GM11168 (cell line): Measurements from ENCODE around the gene DPYSL4.

Experiments
- in situ Hi-C: fragments of 300-500 bp; cut with MboI; formaldehyde crosslinking; loops from one replicate; pipeline ENCODE4 v1.12.0; 2022; ENCODE audit warnings: low sequenced_read_pairs; ENCODE audit not compliant: unreplicated experiment

Gene DPYSL4

DNA sequence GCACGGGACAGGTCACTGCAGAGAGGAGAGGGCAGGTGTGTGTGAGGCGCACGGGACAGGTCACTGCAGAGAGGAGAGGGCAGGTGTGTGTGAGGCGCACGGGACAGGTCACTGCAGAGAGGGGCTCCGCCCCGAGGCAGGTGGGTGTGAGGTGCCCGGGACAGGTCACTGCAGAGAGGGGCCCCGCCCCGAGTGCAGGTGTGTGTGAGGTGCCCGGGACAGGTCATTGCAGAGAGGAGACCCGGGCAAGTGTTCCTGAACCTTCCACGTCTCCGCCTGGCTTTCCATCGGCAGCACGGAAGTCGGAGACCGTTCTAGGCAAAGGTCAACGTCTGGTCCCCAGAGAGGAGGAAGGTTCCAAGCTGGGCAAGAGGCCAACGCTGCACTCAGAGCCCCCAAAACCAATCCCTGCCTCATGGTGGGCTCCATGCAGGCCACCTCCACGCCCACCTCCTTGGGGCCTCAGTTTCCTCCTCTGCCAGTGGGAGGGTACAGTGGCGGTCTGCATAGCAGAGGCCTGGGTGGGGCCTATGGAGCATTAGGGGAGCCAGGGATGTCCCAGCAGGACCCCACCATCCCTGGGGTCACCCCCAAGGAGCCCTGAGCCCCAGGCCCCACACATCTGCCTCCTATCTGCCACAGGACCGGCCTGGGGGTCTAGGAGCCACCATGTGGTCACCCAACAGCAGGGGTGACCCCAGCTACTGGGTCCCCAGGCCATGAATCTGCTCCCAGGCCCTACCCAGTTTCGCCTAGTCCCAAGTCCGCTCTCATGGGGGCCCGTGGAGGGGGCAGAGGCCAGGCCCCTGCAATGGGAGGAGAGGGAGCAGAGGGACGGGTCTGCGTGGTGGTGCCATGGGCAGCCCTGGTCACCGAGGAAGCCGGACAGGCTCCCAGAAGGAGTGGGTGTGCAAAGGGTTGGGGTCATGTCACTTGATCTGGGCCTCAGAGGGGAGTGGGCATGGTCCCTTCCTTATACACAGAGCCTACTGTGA is 64.0 kb downstream of the DPYSL4 start:
- in situ Hi-C loops = no loop called here

DNA sequence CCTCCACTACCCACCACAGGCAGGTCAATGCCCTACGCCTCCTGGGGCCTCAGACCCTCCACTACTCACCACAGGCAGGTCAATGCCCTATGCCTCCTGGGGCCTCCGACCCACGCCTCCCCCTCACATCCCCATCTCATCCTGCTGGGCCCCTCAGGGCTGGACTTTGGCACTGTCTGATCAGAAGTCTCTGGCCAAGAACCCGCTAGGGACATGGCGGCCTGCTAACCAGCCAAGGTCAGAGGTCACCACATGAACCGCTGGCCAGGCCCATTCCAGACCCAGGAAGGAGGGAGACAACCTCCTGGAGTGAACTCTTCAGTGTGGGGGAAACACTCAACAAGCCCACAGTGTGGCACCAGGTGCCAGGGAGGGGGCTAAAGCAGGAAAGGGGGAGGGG is 65.2 kb downstream of the DPYSL4 start:
- in situ Hi-C loops = no loop called here

GRCh38 chr10:132252412-132252811 is 65.7 kb downstream of the DPYSL4 start:
- in situ Hi-C loops = no loop called here

DNA sequence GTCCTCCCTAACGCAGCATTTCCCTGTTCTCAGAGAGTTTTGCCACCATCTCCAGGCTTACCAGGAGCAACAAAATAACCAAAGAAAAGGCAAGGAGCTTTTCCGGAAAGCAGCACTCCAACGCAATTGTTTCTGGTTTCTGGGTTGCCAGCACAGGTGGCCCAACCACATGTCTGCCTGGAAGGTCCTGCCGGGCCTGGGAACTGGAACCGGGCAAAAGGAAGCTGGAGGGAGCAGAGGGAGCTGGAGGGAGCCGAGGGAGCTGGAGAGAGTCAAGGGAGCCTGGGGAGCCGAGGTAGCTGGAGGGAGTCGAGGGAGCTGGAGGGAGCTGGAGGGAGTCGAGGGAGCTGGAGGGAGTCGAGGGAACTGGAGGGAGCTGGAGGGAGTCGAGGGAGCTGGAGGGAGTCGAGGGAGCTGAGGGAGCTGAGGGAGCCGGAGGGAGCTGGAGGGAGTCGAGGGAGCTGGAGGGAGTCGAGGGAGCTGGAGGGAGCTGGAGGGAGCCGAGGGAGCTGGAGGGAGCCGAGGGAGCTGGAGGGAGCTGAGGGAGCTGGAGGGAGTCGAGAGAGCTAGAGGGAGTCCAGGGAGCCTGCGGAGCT is 66.4 kb downstream of the DPYSL4 start:
- in situ Hi-C loops = no loop called here

- in situ Hi-C loops = no loop called here
Measured at GRCh38 chr10:132254841-132255240, 68.1 kb downstream of the DPYSL4 start.
